HepG2 (cell line): ENCODE measurements around the gene CD109. TPM values are rescaled to one million over a fixed set of nuclear protein-coding genes. Genes with fewer than 3 reads are reported as not detected.

ENCODE experiments used
- EP300 ChIP-seq, 3 experiments: sonication (generic) in 1 of 3; formaldehyde crosslinking in 1 of 3; IDR thresholded peaks; 2 replicates each; pipeline versions ENCODE4 v1.5.1 to v1.6.1; 2011 to 2020; ENCODE audit warnings: low read depth in 2 of 3, low read length in 2 of 3, borderline replicate concordance in 1 of 3, improper control_type of control experiment in 1 of 3, mild to moderate bottlenecking in 1 of 3, missing genetic modification reagents in 1 of 3, moderate library complexity in 1 of 3
- FIP1L1 ChIP-seq: fragments of 200-400 bp; formaldehyde crosslinking; IDR thresholded peaks from 2 replicates; pipeline ENCODE4 v1.6.1; 2018; ENCODE audit warnings: low read depth, mild to moderate bottlenecking, low read length, moderate library complexity, borderline replicate concordance; ENCODE audit not compliant: insufficient read depth
- FOXA3 ChIP-seq: IDR thresholded peaks from 2 replicates; pipeline ENCODE4 v1.6.1; 2016; ENCODE audit warnings: missing genetic modification reagents, missing compliant biosample characterization
- GATAD2A ChIP-seq: IDR thresholded peaks from 2 replicates; pipeline ENCODE4 v1.6.1; 2016
- HMGXB4 ChIP-seq, 2 experiments: sonication (generic) in 1 of 2; formaldehyde crosslinking in 1 of 2; IDR thresholded peaks; 2 replicates each; pipeline versions ENCODE4 v1.4.0 to v1.6.1; 2018 to 2020; ENCODE audit warnings: missing genetic modification reagents in 2 of 2, borderline replicate concordance in 1 of 2, low read depth in 1 of 2, mild to moderate bottlenecking in 1 of 2, missing biosample characterization in 1 of 2
- HNF1B ChIP-seq: sonication (generic); formaldehyde crosslinking; IDR thresholded peaks from 2 replicates; pipeline ENCODE4 v1.5.1; 2020; ENCODE audit warnings: mild to moderate bottlenecking, moderate library complexity, missing genetic modification reagents
- LCORL ChIP-seq, 2 experiments: fragments of 450-650 bp in 1 of 2; sonication (generic) in 1 of 2; formaldehyde crosslinking in 1 of 2; IDR thresholded peaks; 2 replicates each; pipeline versions ENCODE4 v1.5.0 to v1.6.1; 2017 to 2020; ENCODE audit warnings: antibody characterized with exemption in 1 of 2, missing genetic modification reagents in 1 of 2
- MAF1 ChIP-seq: sonication (generic); formaldehyde crosslinking; IDR thresholded peaks from 2 replicates; pipeline ENCODE4 v1.5.0; 2020; ENCODE audit warnings: missing genetic modification reagents, borderline replicate concordance
- MYC ChIP-seq: sonication (generic); formaldehyde crosslinking; IDR thresholded peaks from 2 replicates; pipeline ENCODE4 v1.9.0; 2021; ENCODE audit warnings: missing genetic modification reagents, borderline replicate concordance
- MYNN ChIP-seq: sonication (generic); formaldehyde crosslinking; IDR thresholded peaks from 2 replicates; pipeline ENCODE4 v1.4.0; 2020; ENCODE audit warnings: mild to moderate bottlenecking, low read depth, missing genetic modification reagents
- PAF1 ChIP-seq: IDR thresholded peaks from 2 replicates; pipeline ENCODE4 v1.6.1; 2016; ENCODE audit warnings: missing genetic modification reagents, missing compliant biosample characterization
- POLR2AphosphoS2 ChIP-seq: IDR thresholded peaks from 2 replicates; pipeline ENCODE4 v1.6.1; 2011; ENCODE audit warnings: low read depth, low read length, improper control_type of control experiment
- RELA ChIP-seq: sonication (generic); formaldehyde crosslinking; IDR thresholded peaks from 2 replicates; pipeline ENCODE4 v1.4.0; 2020; ENCODE audit warnings: missing genetic modification reagents
- SALL1 ChIP-seq: sonication (generic); formaldehyde crosslinking; IDR thresholded peaks from 2 replicates; pipeline ENCODE4 v1.8.0; 2022; ENCODE audit warnings: mild to moderate bottlenecking, missing genetic modification reagents
- SOX13 ChIP-seq, 3 experiments: fragments of 450-650 bp in 1 of 3; sonication (generic) in 1 of 3; formaldehyde crosslinking in 1 of 3; IDR thresholded peaks in 2 of 3; conservative IDR thresholded peaks in 1 of 3; 2 replicates each; pipeline versions ENCODE4 v1.5.0 to v1.6.1; 2016 to 2020; ENCODE audit warnings: antibody characterized with exemption in 1 of 3, mild to moderate bottlenecking in 1 of 3, missing compliant biosample characterization in 1 of 3, missing genetic modification reagents in 1 of 3, moderate library complexity in 1 of 3
- SRF ChIP-seq: IDR thresholded peaks from 2 replicates; pipeline ENCODE4 v1.6.1; 2011; ENCODE audit warnings: mild to moderate bottlenecking, low read depth, low read length, moderate library complexity
- ZNF275 ChIP-seq: sonication (generic); formaldehyde crosslinking; IDR thresholded peaks from 2 replicates; pipeline ENCODE4 v1.8.0; 2022; ENCODE audit warnings: missing genetic modification reagents, mild to moderate bottlenecking, inconsistent platforms, borderline replicate concordance
- ZNF33B ChIP-seq: sonication (generic); formaldehyde crosslinking; IDR thresholded peaks from 2 replicates; pipeline ENCODE4 v1.5.1; 2020; ENCODE audit warnings: mild to moderate bottlenecking, missing genetic modification reagents
- ZNF441 ChIP-seq: sonication (generic); formaldehyde crosslinking; IDR thresholded peaks from 2 replicates; pipeline ENCODE4 v1.7.0; 2021; ENCODE audit warnings: missing genetic modification reagents, borderline replicate concordance
- ZNF597 ChIP-seq: sonication (generic); formaldehyde crosslinking; IDR thresholded peaks from 2 replicates; pipeline ENCODE4 v1.5.0; 2020; ENCODE audit warnings: missing genetic modification reagents
- ZNF720 ChIP-seq: sonication (generic); formaldehyde crosslinking; IDR thresholded peaks from 2 replicates; pipeline ENCODE4 v1.4.0; 2020; ENCODE audit warnings: missing genetic modification reagents
- ZNF777 ChIP-seq: sonication (generic); formaldehyde crosslinking; IDR thresholded peaks from 2 replicates; pipeline ENCODE4 v1.4.0; 2020; ENCODE audit warnings: missing genetic modification reagents
- polyA plus RNA-seq, 8 experiments: library from polyadenylated mRNA; depleted of rRNA in 3 of 8; stranded (reverse) in 7 of 8; unstranded in 1 of 8; fragments of >200 nt; fragmentation: Illumina TruSeq in 4 of 8; extraction: Trizol in 4 of 8; gene quantifications; 2 replicates each; pipeline versions ENCODE4 v1.2.1 to v1.2.3, GENCODE V29; 2011 to 2016; ENCODE audit warnings: low read depth in 4 of 8, missing spikeins in 1 of 8, mixed read lengths in 1 of 8; ENCODE audit not compliant: insufficient read depth in 1 of 8
- total RNA-seq, 5 experiments: library from RNA; depleted of rRNA; stranded (reverse); fragments of >200 nt; fragmentation: Illumina TruSeq; extraction: Trizol; gene quantifications; 2 replicates each; pipeline ENCODE4 v1.2.3, GENCODE V29; 2016; ENCODE audit warnings: low read depth in 1 of 5

Gene CD109
- total and polyA plus RNA-seq, 2 of the 13 experiments (the other 11 are each of a cell fraction or from before 2014, with no cell fraction given) = 0.93 to 2.1 TPM

GRCh38 chr6:73695619-73696421 lies at the start of gene CD109 (continued):
- TF ChIP-seq HMGXB4 (CRISPR knock-in tag; IDR thresholded peaks at IDR 0.05; ENCODE audit: borderline replicate concordance in 1 of 2, low read depth in 1 of 2) (no peak; a peak in 1 of 4 replicates), POLR2AphosphoS2 (no peak), MYC (CRISPR knock-in tag) (no peak), ZNF777 (CRISPR knock-in tag) (peak; percentile 32; the same call in 1 of the 2 replicates), FOXA3 (CRISPR knock-in tag) (peak; percentile 85), ZNF597 (CRISPR knock-in tag) (no peak), FIP1L1 (no peak), SOX13 (IDR thresholded peaks at IDR 0.05) (no peak), SOX13 (CRISPR knock-in tag; conservative IDR thresholded peaks at IDR 0.05 in 1 of 2, IDR thresholded peaks at IDR 0.05 in 1 of 2) (0 out of 4 replicates have a peak, but pooled peaks of 1 of the 2 experiments have one; percentile 25), LCORL (IDR thresholded peaks at IDR 0.05) (no peak), LCORL (CRISPR knock-in tag; IDR thresholded peaks at IDR 0.05) (no peak), HNF1B (CRISPR knock-in tag) (no peak), ZNF720 (no peak), ZNF275 (CRISPR knock-in tag) (no peak), ZNF441 (CRISPR knock-in tag) (no peak), MAF1 (CRISPR knock-in tag) (no peak), MYNN (no peak), PAF1 (no peak), GATAD2A (CRISPR knock-in tag) (peak; percentile 41; the same call in 1 of the 2 replicates), SALL1 (CRISPR knock-in tag) (0 out of 2 replicates have a peak, but pooled peaks have one; percentile 12), SRF (no peak), RELA (no peak), ZNF33B (CRISPR knock-in tag) (no peak), EP300 (IDR thresholded peaks at IDR 0.05; ENCODE audit: low read depth in 2 of 2, low read length in 2 of 2) (0 out of 4 replicates have a peak, but pooled peaks of 1 of the 2 experiments have one; percentile 14), EP300 (CRISPR knock-in tag; IDR thresholded peaks at IDR 0.05; ENCODE audit: borderline replicate concordance) (no peak)
